ENCODE measurements around the gene MARK2. TPM values are rescaled to one million over a fixed set of nuclear protein-coding genes. Genes with fewer than 3 reads are reported as not detected.

MARK2 gene
- polyA plus RNA-seq, 3 donors: 32.4 to 55.7 (median 33.3) TPM

DNA sequence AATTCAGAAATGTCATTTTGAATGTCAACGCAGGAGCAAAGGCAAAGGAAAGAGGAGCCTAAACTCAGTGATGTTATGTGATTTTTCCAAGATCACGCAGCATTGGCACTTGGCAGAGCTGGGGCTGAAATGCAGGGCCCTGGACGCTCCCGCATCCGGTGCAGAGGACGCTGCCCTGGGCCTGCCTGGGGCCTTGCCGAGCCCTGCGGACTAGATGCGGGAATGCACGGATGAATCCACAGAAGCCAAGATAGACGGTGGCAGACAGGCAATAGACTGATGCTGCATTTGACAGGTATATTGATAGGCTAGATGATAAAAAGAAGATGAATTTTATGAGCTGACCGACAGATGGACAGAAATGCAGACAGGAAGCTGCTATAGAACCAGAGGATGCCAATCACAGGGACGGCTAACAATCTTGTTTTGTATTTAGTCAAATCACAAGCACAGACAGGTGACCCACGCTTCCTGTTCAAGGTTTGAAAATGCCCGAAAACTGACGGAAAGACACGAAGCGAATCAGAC lies 696 bp upstream of the MARK2 start:
- TF ChIP-seq CTCF (IDR thresholded peaks at IDR 0.05): no peak
- Histone ChIP-seq H3K79me2 (ENCODE audit: insufficient read depth, low read length) (peaks cover 43% of the 10 kb centered on the region), H3K36me3 (replicated peaks in 1 of 2; ENCODE audit: control insufficient read depth in 1 of 2, insufficient read depth in 2 of 2, low read length in 2 of 2) (peaks cover 10 to 20% of the 10 kb centered on the region in 2 donors), H3K27ac (ENCODE audit: low read depth in 1 of 2, low read length in 2 of 2) (peak overlapping the region; percentile 87 to 97), H3K9ac (ENCODE audit: insufficient read depth, low read length, poor library complexity, severe bottlenecking) (peak overlapping the region; percentile 98), H4K20me1 (ENCODE audit: insufficient read depth, low read length) (peaks cover 75% of the 10 kb centered on the region), H3K4me3 (replicated peaks in 1 of 3; ENCODE audit: low read depth in 2 of 3, low read length in 3 of 3) (peak overlapping the region; percentile 32 to 99 (median 60)), H3K4me1 (ENCODE audit: control insufficient read depth in 1 of 2, insufficient read depth in 2 of 2, low read length in 2 of 2) (peaks cover 44 to 52% of the 10 kb centered on the region in 2 donors), H3K9me3 (replicated peaks in 1 of 2; ENCODE audit: control insufficient read depth in 1 of 2, insufficient read depth in 1 of 2, low read length in 2 of 2) (no peaks in the 10 kb centered on the region), H3K4me2 (replicated peaks; ENCODE audit: extremely low read depth, low read length, poor library complexity, severe bottlenecking) (peak overlapping the region; percentile 85), H2AFZ (ENCODE audit: insufficient read depth, low read depth, low read length, poor library complexity, severe bottlenecking) (peak overlapping the region; percentile 75), H3K27me3 (ENCODE audit: control insufficient read depth in 2 of 2, insufficient read depth in 2 of 2, low read length in 2 of 2) (no peaks in the 10 kb centered on the region)
- Mint-ChIP-seq H3K36me3 (peaks cover 22 to 34% of the 10 kb centered on the region in 2 donors), H3K4me3 (peak overlapping the region; percentile 82 to 88), H3K27me3 (ENCODE audit: low read depth in 3 of 3) (peaks cover 0 to 2% (median 2%) of the 10 kb centered on the region in 3 donors), H3K4me1 (peaks cover 49% of the 10 kb centered on the region), H3K9me3 (peaks cover 0 to 2% (median 0%) of the 10 kb centered on the region in 7 donors), H3K27ac (peak overlapping the region; percentile 92 to 98 (median 94))
- no peak for DNase-seq
- intact Hi-C loops (cut with micrococcal nuclease): loop anchor here (2.0 to 5.0 kb wide), 4 partner anchors 34 to 104 kb away; no protein-coding TSS in a partner anchor
- WGBS (ENCODE audit: insufficient coverage): 25% methylated on average over 18 of the region's 18 CpGs

DNA sequence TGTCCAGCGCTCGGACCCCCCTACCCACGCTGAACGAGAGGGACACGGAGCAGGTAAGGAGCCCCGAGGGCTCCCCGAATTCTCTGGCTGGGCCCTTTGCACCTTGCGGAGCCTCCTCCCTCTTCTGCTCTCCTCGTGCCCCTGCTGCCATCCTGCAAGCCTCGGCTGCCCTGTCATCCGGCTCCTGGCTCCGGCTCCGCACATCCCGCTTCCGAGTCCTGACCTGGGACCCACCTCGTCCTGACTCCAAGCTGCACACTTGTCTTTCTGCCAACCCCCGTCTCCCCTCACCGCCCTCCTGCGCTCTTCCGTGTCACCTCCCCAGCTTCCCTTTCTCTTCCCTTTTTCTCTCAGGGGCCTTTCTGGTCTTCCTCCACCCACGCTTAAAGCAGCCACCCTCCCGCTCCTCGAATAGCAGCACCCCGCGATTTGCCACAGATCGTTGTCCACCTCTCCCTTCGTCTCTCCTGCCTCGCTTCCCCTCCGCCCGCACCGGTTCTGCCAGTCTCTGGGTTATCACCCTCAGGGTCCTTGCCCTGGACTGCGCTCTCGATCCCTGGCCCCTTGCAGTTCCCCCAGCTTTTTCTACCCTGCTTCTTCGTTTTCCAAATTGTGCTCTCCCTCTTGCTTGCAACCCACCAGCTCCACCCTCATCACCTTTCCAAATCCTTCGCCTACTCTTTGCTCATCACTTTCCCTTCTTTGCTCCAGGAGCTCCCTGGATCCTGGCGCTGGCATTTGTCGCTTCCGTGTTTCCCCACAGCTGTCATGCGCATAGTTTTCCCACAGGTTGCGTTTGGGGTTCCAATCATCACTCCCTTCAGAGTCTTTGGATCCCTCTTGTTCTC lies 822 bp downstream of the MARK2 start:
- Histone ChIP-seq H4K20me1 (ENCODE audit: insufficient read depth, low read length) (peaks cover 87% of the 10 kb centered on the region), H3K27ac (ENCODE audit: low read depth in 1 of 2, low read length in 2 of 2) (peak overlapping the region; percentile 87 to 97), H3K9me3 (replicated peaks in 1 of 2; ENCODE audit: control insufficient read depth in 1 of 2, insufficient read depth in 1 of 2, low read length in 2 of 2) (no peaks in the 10 kb centered on the region), H3K4me1 (ENCODE audit: control insufficient read depth in 1 of 2, insufficient read depth in 2 of 2, low read length in 2 of 2) (peaks cover 57 to 67% of the 10 kb centered on the region in 2 donors), H3K27me3 (ENCODE audit: control insufficient read depth in 2 of 2, insufficient read depth in 2 of 2, low read length in 2 of 2) (no peaks in the 10 kb centered on the region), H3K36me3 (replicated peaks in 1 of 2; ENCODE audit: control insufficient read depth in 1 of 2, insufficient read depth in 2 of 2, low read length in 2 of 2) (peaks cover 12 to 29% of the 10 kb centered on the region in 2 donors), H3K79me2 (ENCODE audit: insufficient read depth, low read length) (peaks cover 59% of the 10 kb centered on the region), H3K9ac (ENCODE audit: insufficient read depth, low read length, poor library complexity, severe bottlenecking) (peak overlapping the region; percentile 98), H3K4me3 (replicated peaks in 1 of 3; ENCODE audit: low read depth in 2 of 3, low read length in 3 of 3) (peak overlapping the region; percentile 60 to 99 (median 99)), H2AFZ (ENCODE audit: insufficient read depth, low read depth, low read length, poor library complexity, severe bottlenecking) (peak overlapping the region; percentile 75), H3K4me2 (replicated peaks; ENCODE audit: extremely low read depth, low read length, poor library complexity, severe bottlenecking) (peak overlapping the region; percentile 85)
- Mint-ChIP-seq H3K36me3 (peaks cover 31 to 50% of the 10 kb centered on the region in 2 donors), H3K4me1 (peaks cover 64% of the 10 kb centered on the region), H3K4me3 (peak overlapping the region; percentile 99 to 100), H3K9me3 (peaks cover 0 to 2% (median 0%) of the 10 kb centered on the region in 7 donors), H3K27me3 (ENCODE audit: low read depth in 3 of 3) (peaks cover 0 to 2% (median 0%) of the 10 kb centered on the region in 3 donors), H3K27ac (peak overlapping the region; percentile 92 to 97 (median 96))
- peak; percentile 49 to 68 (median 50) for DNase-seq
- intact Hi-C loops (cut with micrococcal nuclease): loop anchor here (2.0 to 5.0 kb wide), 5 partner anchors 33 to 103 kb away; partner anchors contain the start of gene NAA40 (in 1 of the 2)
- TF ChIP-seq CTCF (IDR thresholded peaks at IDR 0.05): no peak
- under 1% methylated on average over 39 of the region's 40 CpGs for WGBS (ENCODE audit: insufficient coverage)

Data from CD14-positive monocyte (primary cell).